ENCODE data around the gene RRP8.

The RRP8 gene

DNA sequence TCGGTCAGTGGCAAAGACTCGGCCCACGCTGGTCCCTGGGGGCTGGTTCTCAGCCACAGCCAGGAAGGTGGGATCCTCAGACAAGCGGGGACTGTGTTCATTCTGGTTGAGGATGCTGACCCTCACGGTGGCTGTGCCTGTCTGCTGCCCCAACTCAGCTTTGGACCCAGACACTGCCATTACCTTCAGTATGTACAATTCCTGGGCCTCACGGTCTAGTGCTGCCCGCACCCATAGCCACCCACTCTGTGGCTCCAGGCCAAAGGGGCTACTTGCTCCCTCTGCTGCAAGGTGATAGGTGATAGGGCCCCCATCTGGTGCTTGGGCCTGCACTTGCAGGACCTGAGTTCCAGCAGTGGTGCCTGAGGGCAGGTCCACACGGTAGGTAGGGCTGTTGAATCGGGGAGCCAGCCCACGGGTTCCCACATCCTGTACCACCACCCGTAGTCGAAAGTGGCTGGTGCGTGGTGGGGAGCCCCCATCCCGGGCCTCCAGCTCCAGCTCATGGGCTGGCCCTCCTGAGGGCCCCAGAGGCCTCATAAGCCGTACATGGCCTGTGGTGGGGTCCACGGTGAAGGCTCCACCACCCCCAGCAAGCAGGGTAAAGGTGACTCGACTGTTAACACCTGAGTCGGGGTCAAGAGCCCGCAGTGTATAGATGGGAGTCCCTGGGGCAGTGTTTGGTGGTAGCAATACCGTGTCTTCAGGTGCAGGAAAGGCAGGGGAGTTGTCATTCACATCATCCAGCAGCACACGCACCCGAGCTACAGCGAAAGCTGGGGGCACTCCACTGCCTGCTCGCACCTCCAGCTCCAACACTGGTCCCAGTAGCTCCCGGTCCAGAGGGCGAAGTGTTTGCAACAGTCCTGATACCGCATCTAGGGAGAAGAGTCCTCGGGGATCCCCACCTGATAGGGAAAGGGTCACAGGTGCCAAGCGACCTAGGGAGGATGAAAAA lies 29.0 kb upstream of the RRP8 start:
- DNase-seq (ENCODE audit: low read depth): no peak

DNA sequence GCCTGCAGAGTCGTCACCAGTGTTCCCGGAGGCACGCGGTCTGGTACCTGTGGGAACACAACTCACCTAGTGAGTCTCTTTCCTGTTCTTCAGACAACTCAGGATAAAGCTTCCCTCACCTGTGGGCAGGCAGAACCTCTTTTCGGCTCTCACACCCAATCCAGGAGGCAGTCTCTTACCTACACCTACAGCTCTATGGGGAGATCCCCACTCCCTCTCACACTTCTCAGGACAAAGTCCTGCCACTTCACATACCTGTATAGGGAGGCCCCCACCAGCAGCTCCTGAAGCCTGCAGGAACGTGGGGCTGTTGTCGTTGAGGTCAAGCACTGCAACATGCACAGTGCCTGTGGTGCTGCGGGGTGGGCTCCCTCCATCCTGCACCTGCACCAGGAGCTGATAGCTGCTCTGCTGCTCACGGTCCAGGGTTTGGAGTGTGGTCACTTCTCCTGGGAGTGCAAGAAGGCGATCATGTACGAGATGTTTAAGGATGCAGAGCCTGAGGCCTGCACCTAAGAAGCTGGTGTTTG lies 28.0 kb upstream of the RRP8 start:
- DNase-seq (ENCODE audit: low read depth): no peak

DNA sequence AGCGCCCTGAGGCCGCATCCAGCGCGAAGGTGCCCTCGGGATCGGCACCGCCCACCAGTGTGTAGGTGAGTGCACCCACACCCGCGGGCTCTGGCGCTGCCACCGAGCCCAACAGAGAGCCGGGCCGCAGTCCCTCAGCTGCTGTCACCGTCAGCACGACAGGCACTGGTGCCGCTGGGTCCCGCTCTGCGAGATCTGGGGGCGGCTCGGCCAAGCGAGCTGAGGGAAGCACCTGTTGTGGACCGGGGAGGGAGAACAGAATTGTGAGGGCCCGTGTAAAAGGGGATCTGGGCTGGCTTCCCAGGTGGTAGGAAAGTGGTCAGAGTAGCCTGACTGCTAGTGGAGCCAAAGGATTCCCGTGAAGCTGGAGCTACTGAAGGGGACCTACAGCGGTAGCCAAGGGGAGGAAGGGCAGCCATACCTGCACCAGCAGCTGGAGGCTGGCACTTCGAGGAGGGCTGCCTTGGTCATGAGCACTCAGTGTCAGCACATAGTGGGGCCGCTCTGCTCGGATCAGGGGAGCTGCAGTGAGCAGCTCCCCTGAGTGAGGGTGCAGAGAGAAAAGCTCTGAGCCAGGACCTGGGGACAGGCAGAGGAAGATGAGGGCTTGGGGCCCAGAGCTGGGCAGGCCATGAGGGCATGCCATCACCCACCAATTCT lies 27.3 kb upstream of the RRP8 start:
- no peak for DNase-seq (ENCODE audit: low read depth)

DNA sequence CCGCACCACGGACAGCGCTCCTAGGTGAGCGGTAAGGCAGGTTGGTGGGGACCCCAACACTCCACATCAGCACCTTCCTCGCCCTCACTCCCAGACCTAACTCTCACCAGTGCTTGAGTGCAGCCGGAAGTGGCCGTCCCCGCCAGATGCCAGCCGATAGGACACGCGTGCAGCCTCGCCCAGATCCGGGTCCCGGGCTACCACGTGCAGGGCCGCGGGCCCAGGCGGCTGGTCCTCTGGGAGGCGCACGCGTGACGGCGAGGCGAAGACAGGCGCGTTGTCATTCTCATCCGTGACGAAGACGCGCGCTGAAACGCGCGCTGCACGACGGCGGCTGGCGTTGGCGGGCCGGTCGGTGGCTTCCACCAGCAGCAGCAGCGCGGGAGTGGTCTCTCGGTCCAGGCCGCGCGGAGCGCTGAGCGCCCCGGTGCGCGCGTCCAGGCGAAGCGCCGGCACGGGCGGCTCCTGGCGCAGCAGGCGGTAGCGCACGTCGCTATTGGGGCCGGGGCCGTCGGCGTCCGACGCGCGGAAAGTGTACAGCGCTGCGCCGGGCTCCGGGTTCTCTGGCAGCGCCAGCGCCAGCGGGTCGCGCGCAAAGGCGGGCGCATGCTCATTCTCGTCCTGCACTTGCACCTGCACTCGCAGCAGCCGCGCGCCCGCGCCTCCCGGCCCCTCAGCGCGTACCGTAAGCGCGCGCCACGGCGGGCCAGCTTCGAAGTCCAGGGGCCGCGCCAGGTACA lies 26.6 kb upstream of the RRP8 start:
- DNase-seq (ENCODE audit: low read depth): no peak

DNA sequence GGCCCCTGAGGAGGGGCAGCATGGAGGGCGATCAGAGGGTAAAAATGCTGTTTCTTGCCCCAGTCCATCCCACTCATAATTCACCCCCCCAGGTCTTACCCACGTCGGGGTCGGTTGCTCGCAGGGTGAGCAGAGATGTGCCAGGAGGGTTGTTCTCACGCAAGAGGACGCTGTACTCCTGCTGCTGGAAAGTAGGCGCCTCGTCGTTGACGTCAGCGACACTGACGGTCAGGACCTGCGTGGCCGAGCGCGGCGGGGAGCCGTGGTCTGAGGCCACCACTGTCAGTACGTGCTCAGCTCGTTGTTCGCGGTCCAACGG lies 26.1 kb upstream of the RRP8 start:
- no peak for DNase-seq (ENCODE audit: low read depth)

DNA sequence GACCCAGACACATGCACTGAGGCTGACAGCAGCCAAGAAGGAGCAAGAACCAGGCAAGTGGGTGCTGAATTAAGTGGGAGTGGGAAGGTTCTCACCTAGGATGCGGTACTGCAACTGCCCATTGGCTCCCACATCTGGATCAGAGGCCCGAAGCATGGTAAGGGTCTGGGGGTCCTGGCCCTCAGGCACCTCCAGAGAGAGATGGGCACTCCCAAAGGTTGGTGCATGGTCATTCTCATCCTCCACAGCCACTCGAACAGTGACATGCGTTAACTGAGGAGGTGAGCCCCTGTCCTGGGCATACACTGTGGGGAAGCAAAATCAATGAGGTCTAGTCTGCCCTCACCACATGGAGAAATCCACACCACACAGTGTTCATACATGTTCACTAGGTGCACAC lies 25.1 kb upstream of the RRP8 start:
- no peak for DNase-seq (ENCODE audit: low read depth)

DNA sequence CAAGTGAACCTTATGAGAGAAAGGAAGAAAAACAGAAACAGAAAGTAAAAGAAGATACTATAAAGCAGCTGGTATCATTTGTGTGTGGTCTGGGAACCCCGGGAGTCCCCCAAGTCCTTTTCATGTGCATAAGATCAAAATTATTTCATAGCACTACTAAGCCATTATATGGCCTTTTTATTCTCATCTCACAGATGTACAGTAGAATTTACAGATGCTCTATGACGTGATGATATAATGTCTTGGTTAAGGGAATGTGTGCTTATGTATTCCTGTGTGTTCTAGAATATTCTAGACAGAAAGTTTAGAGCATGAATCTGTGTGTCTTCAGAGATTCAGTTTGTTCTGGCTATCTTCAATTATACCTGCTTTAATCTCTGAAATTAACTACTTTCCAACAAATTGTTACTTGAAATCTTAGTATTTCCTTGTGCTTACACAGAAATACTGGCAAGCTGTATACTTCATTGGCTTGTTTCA lies 24.4 kb upstream of the RRP8 start:
- no peak for DNase-seq (ENCODE audit: low read depth)

DNA sequence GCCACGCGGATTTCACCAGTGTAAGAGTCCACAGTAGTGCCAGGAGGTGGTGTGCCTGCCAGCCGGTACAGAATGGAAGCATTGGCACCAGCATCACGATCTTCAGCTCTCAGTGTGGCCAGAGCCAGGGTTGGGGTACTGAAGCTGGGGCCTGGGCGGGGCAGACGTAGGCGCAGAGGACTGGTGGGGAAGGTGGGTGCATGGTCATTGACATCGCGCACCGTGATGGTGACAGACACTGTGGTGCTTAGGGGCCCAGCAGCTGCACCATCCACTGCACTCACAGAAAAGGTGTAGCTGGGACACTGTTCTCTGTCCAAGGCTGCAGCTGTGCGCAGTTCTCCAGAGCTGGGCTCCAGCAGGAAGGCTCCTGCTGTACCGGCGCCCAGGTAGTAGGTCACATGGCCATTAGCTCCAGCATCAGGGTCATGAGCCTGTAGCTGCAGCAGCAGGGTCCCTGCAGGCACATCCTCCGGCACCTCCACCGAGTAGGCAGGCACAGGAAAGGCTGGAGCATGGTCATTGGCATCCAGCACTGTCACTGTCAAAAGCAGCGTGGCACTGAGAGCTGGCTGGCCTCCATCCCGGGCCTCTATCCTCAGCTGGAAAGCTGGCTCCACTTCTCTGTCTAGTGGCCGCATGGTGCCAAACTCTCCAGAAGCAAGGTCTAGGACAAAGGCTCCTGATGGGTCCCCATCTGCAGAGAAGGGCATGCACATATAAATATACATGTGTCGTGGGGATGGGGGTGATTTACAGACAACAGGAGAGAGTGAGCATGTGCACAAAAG lies 23.8 kb upstream of the RRP8 start:
- no peak for DNase-seq (ENCODE audit: low read depth)

DNA sequence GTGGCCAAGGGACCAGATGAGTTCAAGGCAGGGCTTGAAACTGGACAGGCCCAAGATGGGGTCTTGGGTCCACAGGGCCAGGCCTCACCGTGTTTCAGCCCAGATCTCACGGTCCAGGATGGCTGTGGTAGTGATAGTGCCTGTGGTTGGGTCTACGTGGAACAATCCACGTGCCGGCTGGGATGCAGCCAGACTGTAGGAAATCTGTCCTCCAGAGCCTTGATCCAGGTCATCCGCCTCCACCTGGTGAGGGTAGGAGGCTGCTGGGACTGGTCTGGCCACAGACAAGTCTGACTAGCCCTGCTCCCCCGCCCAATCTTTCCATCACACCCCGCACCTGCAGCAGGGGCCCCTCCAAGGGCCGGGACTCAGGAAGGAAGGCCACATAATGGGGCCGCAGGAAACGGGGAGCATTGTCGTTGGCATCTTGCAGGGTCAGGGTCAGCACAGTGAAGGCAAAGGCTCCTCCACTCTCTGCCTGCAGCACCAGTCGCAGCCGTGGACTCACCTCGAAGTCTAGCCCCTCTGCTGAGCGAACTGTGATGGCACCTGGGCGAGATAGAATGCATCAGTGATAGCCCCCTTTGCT lies 22.5 kb upstream of the RRP8 start:
- no peak for DNase-seq (ENCODE audit: low read depth)

DNA sequence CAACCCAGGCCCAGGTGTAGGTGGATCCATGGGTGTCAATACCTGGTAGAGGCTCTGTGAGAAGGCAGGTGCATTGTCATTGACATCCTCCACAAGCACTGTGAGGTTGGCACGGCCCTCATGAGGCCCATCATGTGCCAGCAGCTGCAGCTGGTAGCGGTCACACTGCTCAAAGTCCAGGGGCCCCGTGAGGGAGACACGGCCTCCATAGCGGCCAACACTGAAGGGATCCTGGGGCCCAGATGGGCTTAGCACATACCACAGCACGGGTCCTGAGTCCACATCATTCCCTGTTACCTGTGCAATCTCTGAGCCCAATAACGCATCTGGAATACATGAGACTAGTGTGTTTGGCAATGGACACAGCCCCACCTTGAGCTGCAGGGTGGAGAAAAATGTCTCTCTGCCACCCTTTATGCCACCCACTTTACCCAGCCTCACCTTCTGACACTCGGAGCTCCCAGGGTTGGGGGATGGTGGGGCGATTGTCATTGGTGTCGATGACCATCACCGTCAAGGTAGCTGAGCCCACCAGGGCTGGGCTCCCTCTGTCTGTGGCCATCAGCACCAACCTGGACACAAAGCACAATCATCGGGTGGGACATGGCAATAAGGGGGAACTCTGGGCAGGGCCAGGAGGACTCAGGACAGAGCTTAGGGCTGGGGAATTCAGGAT lies 21.9 kb upstream of the RRP8 start:
- DNase-seq (ENCODE audit: low read depth): no peak

DNA sequence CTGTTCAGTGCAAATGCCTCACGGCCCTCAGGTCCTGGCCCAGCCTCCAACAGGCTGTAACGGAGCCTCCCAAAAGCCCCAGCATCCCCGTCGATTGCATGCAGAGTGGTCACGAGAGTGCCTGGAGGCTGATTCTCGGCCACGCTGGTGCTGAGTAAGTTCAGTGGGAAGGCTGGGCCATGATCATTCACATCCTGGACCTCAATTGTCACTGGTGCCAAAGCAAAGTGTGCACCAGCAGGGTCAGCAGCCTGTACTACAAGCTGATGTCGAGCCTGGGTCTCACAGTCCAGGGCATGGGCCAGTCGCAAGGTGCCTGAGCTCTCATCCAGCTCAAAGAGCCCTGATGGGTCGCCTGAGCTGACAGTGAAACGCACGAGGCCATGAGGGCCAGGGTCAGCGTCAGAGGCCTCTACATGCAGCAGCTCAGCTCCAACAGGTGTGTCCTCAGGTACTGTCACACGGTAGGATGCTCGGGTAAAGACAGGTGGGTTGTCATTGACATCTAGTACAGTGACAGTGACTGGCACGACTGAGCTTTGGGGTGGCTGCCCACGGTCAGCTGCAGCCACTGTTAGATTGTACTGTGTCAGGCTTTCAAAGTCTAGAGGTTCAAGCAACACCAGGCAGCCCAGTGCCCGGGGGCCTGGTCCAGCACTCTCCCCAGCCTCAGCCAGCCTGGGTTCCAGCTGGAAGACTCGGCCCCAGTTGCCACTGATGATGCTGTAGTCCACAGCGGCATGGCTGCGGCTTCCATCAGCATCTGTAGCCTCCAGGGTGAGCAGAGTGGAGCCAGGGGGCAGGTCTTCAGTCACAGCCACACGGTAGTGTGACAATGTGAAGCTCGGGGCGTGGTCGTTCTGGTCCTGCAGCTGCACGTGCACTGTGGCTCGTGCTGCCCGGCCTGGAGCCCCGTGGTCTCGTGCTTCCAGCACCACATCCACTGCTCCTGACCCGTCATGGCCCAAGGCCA lies 20.3 kb upstream of the RRP8 start:
- no peak for DNase-seq (ENCODE audit: low read depth)

DNA sequence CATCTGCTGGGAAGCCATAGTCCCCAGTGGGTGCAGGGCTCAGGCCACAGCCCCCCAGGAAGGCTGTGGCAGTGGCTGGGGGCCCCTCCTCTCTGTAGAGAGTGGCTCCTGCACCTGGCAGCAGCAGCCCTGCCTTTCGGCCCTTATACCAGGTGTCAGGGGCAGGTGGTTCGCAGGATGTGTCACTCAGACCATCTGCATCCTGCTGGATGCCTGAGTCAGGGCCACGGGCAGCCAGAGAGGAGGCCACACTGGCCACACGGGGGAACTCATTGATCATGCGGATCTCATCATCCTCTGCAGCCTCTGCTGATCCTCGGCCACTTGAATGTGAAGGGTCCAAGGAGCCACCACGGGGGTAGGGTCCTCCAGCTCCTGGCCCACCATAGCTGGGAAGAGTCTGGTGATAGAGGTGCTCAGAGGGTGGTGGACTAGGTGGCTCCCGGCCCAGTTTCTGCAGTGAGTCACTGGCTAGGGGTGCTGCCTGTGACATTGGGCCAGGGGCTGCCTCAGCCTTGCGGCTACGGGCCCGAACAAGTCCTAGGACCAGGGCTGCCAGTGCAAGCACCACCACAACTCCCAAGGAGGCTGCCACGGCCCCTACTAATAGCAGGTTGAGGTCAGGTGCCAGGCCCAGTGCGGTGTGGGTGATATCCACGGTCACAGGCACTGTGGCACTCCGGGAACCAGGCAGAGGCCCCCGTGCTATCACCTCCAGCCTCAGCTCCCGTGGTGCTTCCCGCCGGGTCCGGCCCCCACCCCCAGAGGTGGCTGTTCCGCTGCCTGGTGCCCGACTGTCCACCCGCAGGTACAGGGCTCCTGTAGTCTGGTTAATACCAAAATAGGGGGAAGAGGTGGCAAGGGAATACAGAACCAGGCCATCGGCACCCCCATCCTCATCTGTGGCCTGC lies 19.1 kb upstream of the RRP8 start:
- DNase-seq (ENCODE audit: low read depth): no peak

DNA sequence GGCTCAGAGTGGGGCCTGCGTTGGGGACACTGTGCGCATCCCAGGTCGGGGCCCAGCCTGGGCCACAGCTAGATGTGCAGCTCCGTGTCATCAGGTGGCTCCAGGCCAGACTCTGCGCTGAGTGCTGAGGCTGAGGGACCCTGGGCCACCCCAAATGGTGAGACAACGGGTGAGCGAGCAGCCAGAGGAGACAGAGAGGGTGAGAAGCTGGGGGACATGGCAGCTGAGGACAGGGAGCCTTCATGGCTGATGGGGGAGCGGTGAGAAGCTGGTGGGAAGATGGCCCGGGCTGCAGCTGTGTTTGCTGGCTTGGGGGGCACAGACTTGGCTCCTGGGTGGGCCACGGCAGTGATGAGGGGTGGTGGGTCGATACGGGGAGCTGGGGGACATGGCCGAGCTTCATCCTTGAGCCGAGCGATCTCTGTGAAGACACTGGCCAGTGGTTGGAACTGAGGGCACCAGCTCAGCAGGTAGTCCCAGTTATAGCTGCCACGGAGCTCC lies 18.3 kb upstream of the RRP8 start:
- DNase-seq (ENCODE audit: low read depth): no peak

DNA sequence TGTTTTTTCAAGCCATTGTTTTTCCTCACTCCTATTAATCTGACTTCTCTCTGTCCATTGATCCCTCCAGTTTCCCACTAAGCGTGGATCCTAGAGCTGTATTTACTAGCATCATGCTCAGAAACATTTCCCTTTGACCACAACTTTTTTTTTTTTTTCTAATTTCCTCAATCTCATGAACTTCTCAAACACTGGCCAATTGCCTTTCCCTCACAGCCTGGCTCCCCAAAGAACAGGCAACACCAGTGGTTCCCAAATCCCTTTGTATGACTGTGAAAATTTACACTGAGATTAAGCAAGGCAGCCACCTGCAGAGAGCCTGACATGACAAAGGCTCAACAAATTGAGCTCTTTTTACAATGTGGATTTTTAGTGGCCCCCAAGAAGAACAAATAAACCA lies 17.2 kb upstream of the RRP8 start:
- no peak for DNase-seq (ENCODE audit: low read depth)

DNA sequence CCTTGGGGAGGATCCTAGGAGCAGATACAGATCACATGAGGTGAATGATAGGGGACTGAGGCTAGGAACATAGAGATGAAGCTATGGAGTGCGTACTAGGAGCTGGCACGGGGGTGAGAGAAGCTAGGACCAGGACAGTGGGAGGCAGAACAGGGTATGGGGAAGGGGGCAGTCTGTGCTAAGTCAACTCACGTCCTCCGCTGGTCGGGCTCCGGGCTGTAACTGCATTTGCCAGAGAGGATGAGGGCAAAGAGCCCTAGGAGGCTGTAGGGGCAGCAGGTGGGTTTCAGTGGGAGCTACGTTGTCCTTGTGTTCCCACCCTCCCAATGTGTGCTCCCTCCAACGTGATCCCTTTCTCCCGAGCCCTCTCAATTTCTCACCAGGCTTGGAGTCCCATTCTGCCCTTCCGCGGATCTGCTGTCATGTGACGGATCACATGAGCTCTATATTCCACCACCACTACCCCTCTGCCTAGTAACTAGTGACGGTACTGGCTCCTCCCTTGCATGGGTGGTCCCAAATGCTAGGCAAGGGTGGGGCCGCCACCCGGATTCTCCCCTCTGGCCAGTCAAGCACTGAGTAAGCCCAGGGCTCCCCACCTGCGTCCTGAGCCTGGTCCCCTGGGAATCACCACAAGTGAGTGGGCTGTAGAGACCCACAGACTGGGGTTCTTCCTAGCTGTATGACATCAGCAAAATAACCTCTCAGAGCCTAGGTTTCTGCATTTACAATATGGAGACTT lies 15.8 kb upstream of the RRP8 start, which contains the start of gene TPP1:
Gene TPP1, minus strand, starts transcription at position 419 of the 742 bp plus-strand sequence. Its CDS starts 22 bp downstream, at position 397.
- DNase-seq (ENCODE audit: low read depth): peak; percentile 85

DNA sequence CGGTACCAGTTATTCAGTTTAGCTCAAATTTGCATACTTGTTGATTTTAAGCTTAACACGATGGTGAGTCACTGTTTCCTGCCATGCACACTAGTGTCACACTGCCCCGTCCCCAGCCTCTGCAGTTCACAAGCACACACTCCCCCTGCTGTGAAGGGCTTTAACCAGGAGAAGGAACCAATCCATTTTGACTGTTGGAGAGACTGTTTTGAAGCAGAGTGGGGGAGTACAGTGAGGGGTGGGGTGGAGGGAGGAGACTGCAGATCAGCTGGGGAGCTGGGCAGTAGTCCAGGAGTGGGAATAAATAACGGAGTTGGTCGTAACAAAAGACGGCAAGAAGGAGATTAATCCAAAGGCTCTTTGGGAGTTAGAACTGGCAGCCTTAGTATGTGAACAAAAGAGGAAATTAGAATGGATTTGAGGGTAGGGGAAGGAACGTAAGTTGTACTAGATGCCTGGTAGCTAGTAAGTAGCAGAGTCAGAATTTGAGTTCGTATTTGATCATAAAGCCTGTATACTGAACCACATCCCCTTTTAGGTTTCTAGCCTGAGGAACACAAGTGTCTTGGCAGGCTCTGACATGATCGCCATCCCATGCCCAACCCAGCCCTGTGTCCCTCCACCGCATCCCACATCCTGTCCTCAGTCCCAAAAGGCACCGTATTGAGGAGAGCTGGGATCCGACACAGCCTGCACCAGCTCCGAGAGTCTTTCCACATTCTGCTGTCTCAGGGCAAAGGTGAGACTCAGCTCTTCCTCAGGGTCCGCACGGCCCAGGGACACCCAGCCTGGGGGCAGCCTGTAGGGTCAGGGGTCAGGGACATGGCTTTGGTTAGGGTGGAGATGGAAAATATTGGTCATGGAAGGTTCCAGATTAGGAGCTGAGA lies 14.9 kb upstream of the RRP8 start:
- peak; percentile 73 for DNase-seq (ENCODE audit: low read depth)
